AG09309 (cell line): Measurements from ENCODE around the gene ADGRG6.

ENCODE experiments used
- DNase-seq: peaks from one replicate; pipeline ENCODE4 v3.0.0-alpha.2; 2010; ENCODE audit warnings: low read depth
- H3K4me3 ChIP-seq: 2 replicates; pipeline ENCODE4 v1.5.1; 2011; ENCODE audit warnings: mild to moderate bottlenecking, low read depth, low read length, moderate library complexity; ENCODE audit not compliant: control insufficient read depth
- CTCF ChIP-seq: IDR thresholded peaks from 2 replicates; pipeline ENCODE4 v1.5.1; 2011; ENCODE audit warnings: mild to moderate bottlenecking, low read depth, low read length, inconsistent platforms; ENCODE audit not compliant: insufficient read depth, control insufficient read depth; ENCODE audit errors: missing control alignments

ADGRG6 gene

GRCh38 chr6:142478117-142478516 is 176.3 kb downstream of the ADGRG6 start:
- no peak for DNase-seq
- no peak for TF ChIP-seq CTCF
- H3K4me3 ChIP-seq = no peak overlapping the region

GRCh38 chr6:142481466-142481865 is 179.7 kb downstream of the ADGRG6 start:
- DNase-seq = no peak
- TF ChIP-seq CTCF = no peak
- H3K4me3 ChIP-seq = no peak overlapping the region

- DNase-seq = no peak
- H3K4me3 ChIP-seq = no peak overlapping the region
- no peak for TF ChIP-seq CTCF
These were observed 180.4 kb downstream of the ADGRG6 start for GRCh38 chr6:142482249-142482648.

GRCh38 chr6:142482974-142483373 is 181.2 kb downstream of the ADGRG6 start:
- TF ChIP-seq CTCF = no peak
- DNase-seq = no peak
- H3K4me3 ChIP-seq = no peak overlapping the region

GRCh38 chr6:142485256-142485655 is 183.4 kb downstream of the ADGRG6 start:
- no peak for TF ChIP-seq CTCF
- DNase-seq = no peak
- no peak overlapping the region for H3K4me3 ChIP-seq

GRCh38 chr6:142489722-142490610 is 188.2 kb downstream of the ADGRG6 start:
- no peak for TF ChIP-seq CTCF
- H3K4me3 ChIP-seq = no peak overlapping the region
- no peak for DNase-seq
